GM19395 (cell line): ENCODE data around the gene BET1L.
A peak's percentile ranks its signal among the peaks of the same experiment; 100 is the strongest.

ENCODE experiments used
- ATAC-seq: cut with Tn5 transposase; IDR thresholded peaks from one replicate; pipeline ENCODE4 v1.9.1; 2021; ENCODE audit warnings: mild to moderate bottlenecking, moderate library complexity; ENCODE audit not compliant: unreplicated experiment

Gene BET1L

DNA sequence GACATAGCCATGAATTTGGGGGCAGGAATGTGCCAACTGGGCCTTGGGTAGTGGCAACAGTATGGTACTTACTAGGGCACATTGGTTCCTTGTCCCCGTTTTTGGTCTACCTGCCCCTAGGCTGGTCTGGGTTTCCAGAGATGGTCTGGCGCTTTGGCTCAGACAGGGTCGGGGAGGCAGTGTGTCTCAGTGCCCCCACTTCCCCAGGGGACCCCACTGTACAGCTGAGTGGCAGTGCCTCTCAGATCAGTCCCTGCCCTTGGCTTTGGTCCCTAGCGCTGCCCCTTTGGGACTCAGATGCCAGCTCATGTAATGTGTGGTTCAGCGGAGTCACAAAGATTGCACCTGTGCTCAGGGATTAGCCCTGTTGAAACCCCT lies 3.6 kb upstream of the BET1L start:
- ATAC-seq = no peak

DNA sequence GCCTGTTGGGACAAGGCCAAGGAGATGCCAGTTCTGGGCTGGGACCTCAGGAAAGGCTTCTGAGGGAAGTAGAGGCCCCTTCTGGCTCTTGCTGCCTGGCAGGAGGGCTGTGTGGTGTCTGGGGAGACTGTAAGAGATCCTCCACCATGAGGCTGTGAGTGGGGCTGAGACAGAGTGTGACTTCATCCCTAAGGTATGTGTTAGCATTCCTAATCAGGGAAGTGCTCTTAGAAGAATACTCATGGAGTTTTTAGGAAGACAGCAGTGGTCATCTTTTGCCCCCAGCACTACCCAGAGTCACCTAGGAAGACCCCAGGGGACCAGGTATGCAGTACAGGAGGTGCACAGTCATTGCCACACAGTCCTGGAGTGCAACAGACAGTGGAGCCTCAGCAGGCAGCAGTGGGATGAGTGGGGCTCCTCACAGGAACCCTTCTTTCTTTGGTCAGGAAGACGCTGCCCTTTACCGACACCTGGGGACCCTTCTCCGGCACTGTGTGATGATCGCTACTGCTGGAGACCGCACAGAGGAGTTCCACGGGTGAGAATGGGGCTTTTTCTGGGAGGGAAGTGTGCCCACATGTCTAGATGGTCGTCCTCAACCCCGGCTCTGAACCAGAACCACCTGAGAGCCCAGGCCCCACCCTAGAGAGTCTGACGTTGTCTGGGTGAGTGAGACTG lies 3.1 kb upstream of the BET1L start:
- no peak for ATAC-seq

DNA sequence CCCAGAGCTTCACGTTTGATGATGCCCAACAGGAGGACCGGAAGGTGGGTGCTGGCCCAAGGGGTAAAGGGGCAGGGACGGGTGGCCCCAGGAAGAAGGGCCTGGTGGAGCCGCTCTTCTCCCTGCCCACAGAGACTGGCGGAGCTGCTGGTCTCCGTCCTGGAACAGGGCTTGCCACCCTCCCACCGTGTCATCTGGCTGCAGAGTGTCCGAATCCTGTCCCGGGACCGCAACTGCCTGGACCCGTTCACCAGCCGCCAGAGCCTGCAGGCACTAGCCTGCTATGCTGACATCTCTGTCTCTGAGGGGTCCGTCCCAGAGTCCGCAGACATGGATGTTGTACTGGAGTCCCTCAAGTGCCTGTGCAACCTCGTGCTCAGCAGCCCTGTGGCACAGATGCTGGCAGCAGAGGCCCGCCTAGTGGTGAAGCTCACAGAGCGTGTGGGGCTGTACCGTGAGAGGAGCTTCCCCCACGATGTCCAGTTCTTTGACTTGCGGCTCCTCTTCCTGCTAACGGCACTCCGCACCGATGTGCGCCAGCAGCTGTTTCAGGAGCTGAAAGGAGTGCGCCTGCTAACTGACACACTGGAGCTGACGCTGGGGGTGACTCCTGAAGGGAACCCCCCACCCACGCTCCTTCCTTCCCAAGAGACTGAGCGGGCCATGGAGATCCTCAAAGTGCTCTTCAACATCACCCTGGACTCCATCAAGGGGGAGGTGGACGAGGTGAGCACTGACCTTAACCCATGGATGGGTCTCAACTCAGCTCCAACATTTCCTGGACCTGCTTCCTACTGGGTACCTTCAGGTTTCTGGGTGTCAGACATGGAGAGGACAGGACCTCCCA lies 2.3 kb upstream of the BET1L start:
- no peak for ATAC-seq

DNA sequence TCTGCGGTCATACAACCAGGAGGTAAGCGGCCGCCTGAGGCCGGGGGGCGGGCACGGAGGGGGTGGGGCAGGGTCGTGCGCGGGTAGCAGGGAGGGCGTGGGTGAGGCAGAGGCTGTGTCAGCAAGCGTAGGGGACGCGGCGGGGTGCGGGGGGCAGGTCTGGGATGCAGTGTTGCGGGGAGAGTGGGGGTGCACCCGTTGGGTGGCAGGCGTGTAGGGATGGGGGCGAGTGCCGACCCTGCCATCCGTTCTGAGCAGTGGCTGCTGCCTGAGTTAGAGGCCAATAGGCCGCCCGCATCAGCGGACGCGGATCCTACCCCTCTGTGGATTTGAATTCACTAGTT lies 1.7 kb upstream of the BET1L start:
- ATAC-seq = no peak

DNA sequence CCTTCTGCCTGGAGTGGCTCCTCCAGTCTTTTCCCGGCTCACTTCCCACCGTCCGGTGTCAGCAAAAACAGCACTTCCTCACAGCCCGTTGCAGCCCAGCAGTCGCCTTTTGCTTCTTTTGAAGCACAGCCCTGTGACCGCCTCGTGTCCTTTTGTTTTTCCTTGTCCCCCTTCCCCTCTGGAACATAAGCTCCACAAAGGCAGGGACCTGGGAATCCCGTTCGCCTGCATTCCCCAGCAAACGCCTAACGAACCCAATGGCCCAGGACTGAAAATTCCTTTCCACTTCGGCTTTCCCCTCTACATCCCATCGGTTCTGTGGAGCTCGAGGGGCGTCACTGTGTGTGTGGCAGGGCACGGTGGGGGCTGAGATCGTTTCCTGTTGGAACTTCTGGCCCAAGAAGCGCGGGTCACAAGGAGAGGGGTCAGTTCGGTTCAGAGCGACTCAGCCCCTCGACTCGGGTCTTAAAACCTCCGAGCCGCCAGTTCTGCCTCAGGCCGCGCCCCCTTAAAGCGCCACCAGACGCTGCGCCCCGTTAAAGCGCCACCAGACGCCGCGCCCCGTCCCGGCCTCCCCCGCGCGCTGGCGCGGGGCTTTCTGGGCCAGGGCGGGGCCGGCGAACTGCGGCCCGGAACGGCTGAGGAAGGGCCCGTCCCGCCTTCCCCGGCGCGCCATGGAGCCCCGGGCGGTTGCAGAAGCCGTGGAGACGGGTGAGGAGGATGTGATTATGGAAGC lies 1.1 kb upstream of the BET1L start:
- no peak for ATAC-seq

DNA sequence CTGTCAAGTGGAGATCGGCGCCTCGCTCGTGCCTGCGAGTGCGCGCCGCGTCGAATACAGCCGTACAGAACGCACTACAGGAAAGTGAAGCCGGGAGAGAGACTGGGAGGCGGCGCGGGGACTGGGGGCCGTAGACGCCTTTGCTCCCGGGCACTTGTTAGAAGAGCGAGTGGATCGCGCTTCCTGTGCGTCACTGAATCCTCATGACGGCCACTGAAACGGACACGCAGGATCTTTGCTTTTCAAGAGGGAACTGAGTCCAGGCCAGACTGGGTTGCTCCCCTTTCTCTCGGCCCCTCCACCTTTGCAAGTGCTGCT lies 623 bp upstream of the BET1L start:
- no peak for ATAC-seq

DNA sequence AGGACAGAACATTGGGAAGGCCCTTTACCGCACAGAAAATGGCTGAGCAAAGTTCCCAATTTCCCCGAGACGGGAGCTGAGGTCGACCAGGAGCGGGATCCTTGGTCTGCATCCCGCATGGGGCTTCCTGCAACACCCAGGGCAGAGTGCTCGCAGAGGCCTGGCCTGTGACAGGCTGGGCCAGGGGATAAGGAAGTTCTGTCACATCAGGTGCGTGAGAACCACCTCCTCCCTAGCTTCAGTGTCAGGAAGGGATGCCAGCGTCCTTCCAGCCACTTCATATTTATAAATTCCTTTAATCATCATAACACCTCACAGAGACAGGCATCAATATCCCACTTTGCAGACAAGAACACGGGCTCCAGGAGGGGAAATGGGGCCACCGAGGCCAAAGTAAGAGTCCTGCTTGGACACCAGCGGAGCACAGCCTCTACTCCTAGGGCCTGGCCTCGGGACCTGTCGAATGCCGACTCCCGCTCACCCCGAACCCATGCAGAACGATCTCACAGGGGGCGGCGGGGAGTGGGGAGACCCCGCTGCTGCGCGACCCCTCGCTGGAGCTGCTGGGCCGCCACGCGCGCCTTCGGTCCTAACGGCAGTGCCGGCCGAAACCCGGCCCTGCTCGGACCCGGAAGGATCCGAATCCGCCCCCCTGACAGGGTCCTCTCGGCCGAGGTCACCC lies 532 bp downstream of the BET1L start:
- ATAC-seq = peak; percentile 42

DNA sequence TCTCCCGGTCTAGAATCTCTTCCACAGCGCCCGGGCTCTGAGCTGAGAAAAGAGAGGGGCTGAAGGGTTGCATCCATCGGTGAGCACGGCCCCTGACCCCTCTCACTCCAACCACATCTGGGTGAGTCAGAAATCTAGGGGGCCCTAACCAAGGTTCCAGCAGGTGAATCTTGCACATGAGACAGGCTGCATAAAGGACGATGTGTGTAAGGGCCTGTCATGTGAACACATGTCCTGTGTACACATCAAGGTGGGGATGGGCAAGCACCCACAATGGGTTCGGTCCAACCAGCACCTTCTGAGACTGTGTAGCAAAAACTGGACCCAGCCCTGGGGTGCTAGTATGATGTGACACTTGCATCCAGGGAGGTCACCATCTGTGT lies 1.2 kb downstream of the BET1L start:
- no peak for ATAC-seq

DNA sequence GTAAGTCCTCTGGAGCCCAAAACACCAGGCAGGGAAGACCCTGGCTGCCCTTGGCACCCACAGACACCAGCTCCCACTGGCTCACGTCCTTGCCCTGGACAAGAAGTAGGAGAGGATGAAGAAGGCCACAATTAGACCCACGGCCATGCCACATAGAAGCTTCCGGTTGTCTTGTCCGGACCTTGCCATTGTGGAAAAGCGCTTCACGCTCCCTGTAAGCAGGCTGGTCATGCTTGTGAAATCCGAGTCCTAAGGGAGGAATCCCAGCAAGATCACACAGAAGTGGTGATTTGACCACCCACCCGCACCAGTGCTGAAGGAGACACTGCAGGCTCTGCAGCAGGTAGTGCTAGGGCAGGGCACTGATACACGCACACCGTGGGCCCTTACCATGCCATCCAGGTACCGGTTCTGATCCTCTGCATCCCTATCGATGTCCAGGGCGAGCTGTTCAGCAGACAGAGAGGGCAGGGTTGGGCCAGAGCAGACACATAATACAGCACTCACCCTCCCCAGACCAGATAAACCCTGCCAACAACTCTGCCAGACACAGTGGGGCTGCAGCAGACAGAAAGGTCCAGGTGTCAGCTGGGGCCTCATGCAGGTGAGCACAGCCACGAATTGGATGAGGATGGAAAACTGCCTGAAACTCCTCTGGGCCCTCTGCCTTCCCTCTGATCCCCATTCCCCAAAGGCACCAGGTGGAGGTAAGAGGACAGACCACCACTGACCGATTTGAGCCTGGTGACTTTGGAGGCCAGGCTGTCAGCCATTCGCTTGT lies 1.8 kb downstream of the BET1L start:
- no peak for ATAC-seq

DNA sequence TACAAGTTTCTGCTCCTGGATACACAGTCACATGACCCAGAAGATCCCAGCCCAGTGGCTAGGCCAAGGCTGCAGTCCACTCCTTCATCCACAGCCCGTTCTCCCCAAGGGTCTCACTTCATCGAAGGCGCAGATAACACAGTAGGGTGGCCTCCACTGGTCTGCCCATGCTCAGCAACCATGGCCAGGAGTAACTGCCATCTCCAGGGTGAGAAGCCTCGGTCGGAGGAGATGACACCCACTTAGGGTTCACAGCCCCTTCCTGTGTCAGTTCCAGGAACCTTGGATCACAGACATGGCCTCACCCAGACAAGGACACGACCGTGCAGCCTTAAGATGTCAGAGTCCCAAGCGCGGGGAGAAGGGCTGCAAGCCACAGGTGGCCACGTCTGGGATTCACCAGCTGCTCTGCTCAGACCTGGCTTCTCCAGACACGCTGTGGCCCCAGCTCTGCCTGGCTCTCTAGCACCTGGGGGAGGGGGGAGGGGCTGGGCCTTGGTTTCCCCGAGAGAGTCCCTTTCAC lies 2.6 kb downstream of the BET1L start:
- ATAC-seq = no peak

DNA sequence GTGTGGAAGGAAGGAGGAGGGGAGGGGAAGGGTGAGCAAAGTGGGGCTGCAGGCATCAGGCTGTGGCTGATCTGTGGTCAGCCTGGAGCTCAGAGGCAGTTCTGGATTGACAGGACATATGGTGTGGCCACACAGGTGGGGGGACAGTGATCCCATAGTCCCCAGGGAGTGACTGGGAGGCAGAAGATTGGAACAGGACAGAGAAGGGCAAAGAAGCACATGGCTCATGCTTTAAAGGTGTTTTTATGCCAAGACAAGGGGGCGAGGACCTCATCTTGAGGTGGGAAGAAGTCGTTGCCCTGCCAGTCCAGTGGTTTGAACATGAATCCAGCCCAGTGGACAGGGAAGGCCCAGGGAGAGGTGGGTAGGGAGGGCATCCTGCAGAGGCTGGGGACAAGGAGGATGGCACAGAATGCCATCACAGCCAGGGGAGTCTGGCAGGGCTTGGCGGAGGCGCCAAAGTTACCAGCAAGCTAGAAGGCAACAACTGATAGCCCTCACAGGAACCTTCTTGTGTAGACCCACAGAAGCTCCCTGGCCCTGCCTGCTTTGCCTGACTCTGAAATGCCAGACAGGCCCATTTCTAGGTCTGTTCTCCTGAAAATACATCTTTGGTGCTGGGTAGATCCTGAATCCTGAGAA lies 3.1 kb downstream of the BET1L start:
- no peak for ATAC-seq

DNA sequence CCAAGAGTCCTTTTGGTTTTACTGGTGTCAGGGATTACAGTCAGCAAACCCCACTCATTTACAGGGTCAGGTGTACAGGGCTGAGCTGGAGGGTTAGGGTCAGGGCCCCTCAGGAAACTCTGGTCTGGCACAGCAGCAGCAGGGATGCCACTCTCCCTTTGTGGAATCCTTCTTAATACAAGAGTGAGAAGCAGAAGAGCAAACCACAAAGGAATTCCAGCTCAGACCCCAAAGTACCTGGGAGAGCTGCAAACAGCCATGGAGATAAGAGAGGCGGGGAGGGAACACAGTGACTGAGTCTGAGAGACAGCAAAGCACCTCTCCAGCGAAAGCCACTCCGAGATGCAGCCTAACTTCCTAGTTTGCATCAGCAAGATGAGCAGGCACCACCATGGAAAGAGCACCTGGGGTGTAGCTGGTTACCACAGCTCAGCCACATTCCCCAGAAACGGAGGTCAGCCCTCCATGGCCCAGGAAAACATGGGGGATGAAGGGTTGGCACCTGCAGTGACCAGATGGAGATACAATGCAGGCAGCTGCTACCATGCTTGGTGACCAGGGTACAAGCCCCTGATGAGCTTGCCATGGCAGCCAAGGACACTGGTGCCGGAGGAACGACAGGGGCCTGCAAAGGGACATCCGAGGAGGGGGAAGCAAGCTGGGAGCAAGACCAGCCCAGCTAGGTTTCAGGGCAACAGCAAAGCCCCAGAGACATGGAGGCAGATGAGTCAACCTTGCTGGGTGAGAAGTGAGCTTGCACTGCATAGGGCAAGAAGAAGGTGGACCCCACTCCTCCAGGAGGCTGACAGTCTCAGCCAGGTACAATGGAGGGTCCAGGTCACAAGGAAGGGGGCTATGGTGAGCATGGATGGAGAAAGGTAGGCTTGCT lies 3.9 kb downstream of the BET1L start:
- ATAC-seq = no peak

DNA sequence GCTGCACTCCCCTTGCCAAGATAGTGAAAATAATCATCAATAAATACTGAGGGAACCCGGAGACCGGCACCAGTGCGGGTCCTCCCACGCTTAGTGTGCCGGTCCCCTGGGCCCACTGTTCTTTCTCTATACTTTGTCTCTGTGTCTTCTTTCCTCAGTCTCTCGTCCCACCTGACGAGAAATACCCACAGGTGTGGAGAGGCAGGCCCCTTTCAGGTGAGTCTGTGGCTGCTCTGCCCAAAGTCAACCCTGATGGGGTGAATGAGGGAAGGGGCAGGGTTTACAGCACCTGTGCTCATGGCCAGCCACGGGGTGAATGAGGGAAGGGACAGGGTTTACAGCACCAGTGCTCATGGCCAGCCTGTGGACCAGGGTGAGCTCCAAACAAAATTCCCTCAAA lies 4.7 kb downstream of the BET1L start:
- ATAC-seq = no peak

DNA sequence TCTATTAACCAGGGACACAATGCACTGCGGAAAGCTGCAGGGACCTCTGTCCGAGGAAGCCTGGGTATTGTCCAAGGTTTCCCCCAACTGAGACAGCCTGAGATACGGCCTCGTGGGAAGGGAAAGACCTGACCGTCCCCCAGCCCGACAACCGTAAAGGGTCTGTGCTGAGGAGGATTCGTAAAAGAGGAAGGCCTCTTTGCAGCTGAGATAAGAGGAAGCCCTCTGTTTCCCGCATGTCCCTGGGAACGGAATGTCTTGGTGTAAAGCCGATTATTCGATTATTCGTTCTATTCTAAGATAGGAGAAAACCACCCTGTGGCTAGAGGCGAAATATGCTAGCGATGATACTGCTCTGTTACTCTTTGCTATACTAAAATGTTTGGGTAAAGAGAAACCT lies 5.2 kb downstream of the BET1L start:
- no peak for ATAC-seq

DNA sequence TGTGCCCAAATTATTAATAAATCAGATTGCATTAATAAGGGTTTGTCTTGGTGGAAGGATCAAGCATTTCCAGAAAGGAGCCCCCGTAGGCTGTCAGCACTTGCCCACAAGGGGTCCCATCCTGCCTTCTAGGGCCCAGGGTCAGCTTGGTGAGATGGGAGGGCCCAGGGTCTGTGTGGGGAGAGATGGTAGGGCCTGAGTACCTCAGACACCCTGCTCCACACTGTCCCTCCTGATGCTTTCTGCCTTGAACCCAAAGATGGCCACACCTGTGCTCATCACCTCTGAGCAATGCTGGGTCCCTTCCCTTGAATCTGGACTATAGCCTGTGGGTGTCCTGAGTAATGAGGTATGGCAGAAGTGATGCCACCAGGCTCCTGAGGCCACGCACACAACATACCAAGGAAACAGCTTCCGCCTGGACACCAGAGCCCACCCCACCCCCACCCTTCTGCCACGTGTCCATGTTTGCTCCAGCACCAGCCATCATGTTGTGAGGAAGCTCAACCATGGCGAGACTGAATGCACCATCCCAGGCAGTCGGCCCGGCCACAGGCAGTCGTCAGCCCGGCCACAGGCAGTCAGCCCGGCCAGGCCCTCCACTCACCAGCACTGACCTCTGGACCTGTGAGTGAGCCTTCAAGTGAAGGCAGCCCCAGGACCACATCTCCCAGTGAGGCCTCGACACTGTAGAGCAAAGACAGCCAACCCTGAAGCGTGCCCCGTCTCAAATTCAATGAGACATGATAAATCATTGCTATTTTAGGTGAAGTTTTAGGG lies 6.8 kb downstream of the BET1L start:
- no peak for ATAC-seq

DNA sequence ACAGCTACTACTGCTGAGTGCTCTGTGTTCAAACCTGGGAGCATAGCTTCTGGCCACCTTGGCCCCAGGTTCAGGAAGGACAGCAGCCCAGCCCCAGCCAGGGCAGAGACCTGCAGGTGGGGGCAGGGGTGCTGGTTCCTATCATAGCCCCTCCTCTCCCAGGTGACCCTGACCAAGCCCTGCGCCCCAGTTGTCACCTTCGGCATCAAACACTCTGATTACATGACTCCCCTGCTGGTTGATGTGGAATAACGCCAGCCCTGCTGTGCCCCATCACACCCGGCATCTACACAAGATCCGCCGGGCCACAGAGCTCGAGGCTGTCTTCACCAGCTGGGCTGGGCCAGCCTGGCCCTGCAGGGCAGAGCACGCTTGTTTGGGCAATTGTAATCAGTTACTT lies 7.4 kb downstream of the BET1L start:
- no peak for ATAC-seq

DNA sequence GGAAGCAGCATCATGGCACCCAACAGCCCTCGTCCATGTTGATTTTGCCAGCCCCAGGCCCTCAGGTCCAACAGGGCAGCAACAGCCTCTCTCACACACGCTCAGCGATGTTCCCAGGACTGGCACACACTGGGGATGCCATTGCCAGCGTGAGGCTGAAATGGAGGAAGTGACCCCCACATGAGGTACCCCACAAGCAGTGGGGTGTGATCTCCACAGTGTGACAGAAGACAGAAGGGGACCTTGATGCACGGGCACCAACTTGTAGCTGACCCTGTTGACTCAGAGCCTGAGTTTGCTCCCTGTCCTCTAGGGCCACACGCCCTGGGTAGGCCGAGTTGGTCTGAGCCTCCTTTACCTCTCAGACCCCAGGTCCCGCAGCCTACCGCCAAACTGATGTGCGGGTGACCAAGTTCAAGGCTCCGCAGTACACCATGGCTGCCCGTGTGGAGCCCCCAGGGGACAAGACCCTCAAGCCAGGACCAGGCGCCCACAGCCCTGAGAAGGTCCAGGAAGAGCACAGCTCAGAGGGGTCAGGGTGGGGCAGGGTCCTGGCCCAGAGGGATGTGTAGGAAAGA lies 8.1 kb downstream of the BET1L start:
- no peak for ATAC-seq

DNA sequence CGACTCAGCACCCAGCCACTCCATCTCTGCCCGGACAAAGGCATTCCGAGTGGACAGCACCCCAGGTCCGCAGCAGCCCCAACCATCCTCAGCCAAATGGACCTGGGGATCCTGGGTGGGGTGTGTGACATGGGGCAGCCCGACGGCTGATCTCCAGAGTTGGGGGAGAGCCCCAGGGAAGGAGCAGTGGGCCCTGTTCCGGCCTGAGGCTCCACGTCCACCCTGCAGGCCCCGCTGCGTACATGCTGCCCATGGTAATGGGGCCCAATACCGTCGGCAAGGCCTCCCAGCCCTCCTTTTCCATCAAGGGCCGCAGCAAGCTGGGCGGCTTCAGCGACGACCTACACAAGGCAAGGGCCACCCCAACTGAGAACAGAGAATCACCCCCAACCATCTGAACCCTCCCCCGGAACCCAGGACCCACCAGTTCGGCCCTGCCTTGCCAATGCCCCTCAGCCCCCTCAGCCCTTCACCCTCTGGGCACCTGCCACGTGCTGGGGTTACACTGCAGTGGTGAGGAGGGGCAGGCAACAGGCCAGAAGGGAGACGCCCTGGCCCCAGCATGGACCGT lies 8.9 kb downstream of the BET1L start:
- no peak for ATAC-seq
